WTC11 (cell line): ENCODE measurements around the gene GPLD1. TPM values are rescaled to one million over a fixed set of nuclear protein-coding genes. Genes with fewer than 3 reads are reported as not detected.

Experiments
- ATAC-seq: fragments of 200-7000 bp; cut with Tn5 transposase; 2 replicates; pipeline ENCODE4 v1.10.0; 2021; ENCODE audit warnings: mild to moderate bottlenecking, moderate library complexity
- CTCF ChIA-PET: fragments of 300-600 bp; sonication (Branson Sonifier 250); formaldehyde crosslinking; loops from one replicate; lab custom pipeline; 2021; ENCODE audit warnings: antibody characterized with exemption; lab: Charles Lee
- POLR2A ChIA-PET: fragments of 350-600 bp; sonication (Branson Sonifier 250); formaldehyde crosslinking; loops from one replicate; lab custom pipeline; 2021; ENCODE audit warnings: antibody characterized with exemption; lab: Charles Lee
- DNase-seq: peaks from one replicate; pipeline ENCODE4 v3.0.0; 2021; ENCODE audit warnings: low spot score
- H3K27ac Mint-ChIP-seq: 2 replicates; pipeline ENCODE4 v1.8.0; 2021; ENCODE audit warnings: mixed read lengths
- H3K27me3 Mint-ChIP-seq: 2 replicates; pipeline ENCODE4 v1.8.0; 2021; ENCODE audit warnings: low read depth, mild to moderate bottlenecking, moderate library complexity, mixed read lengths
- H3K36me3 Mint-ChIP-seq: 2 replicates; pipeline ENCODE4 v1.8.0; 2021; ENCODE audit warnings: mixed read lengths
- H3K4me1 Mint-ChIP-seq: 2 replicates; pipeline ENCODE4 v1.8.0; 2022; ENCODE audit warnings: mixed read lengths
- H3K4me3 Mint-ChIP-seq: 2 replicates; pipeline ENCODE4 v1.8.0; 2021; ENCODE audit warnings: mild to moderate bottlenecking, moderate library complexity, mixed read lengths
- H3K9me3 Mint-ChIP-seq: 2 replicates; pipeline ENCODE4 v1.8.0; 2021; ENCODE audit warnings: mixed read lengths
- GRHL2 ChIP-seq: fragments of 250-450 bp; sonication (Bioruptor Pico); IDR thresholded peaks from 2 replicates; pipeline ENCODE4 v1.8.0; 2022; ENCODE audit warnings: mild to moderate bottlenecking, moderate library complexity; ENCODE audit not compliant: insufficient replicate concordance, severe bottlenecking
- JAZF1 ChIP-seq: fragments of 250-450 bp; sonication (Bioruptor Pico); IDR thresholded peaks from 2 replicates; pipeline ENCODE4 v1.9.0; 2021; ENCODE audit warnings: moderate library complexity, mild to moderate bottlenecking, inconsistent platforms
- PREB ChIP-seq: sonication (generic); formaldehyde crosslinking; IDR thresholded peaks from 2 replicates; pipeline ENCODE4 v1.8.1; 2022; ENCODE audit warnings: mild to moderate bottlenecking, missing genetic modification reagents, moderate library complexity, borderline replicate concordance
- ZNF121 ChIP-seq: sonication (generic); formaldehyde crosslinking; IDR thresholded peaks from 2 replicates; pipeline ENCODE4 v1.8.0; 2023; ENCODE audit warnings: missing genetic modification reagents
- ZNF219 ChIP-seq: sonication (generic); formaldehyde crosslinking; IDR thresholded peaks from 2 replicates; pipeline ENCODE4 v1.8.0; 2023; ENCODE audit warnings: missing genetic modification reagents, mild to moderate bottlenecking, borderline replicate concordance
- ZNF263 ChIP-seq: sonication (generic); formaldehyde crosslinking; IDR thresholded peaks from 2 replicates; pipeline ENCODE4 v1.8.1; 2022; ENCODE audit warnings: low read depth, mild to moderate bottlenecking, moderate library complexity, missing genetic modification reagents
- ZNF281 ChIP-seq: sonication (generic); formaldehyde crosslinking; IDR thresholded peaks from 2 replicates; pipeline ENCODE4 v1.8.0; 2023; ENCODE audit warnings: mild to moderate bottlenecking, missing genetic modification reagents
- ZNF317 ChIP-seq: sonication (generic); formaldehyde crosslinking; IDR thresholded peaks from 2 replicates; pipeline ENCODE4 v1.8.1; 2023; ENCODE audit warnings: low read depth, mild to moderate bottlenecking, moderate library complexity, missing genetic modification reagents, borderline replicate concordance
- ZSCAN18 ChIP-seq: fragments of 250-450 bp; sonication (Bioruptor Pico); IDR thresholded peaks from 2 replicates; pipeline ENCODE4 v2.1.2; 2022; ENCODE audit warnings: mild to moderate bottlenecking, moderate library complexity
- total RNA-seq: library from RNA; stranded (reverse); gene quantifications from 3 replicates; pipeline ENCODE4 v1.2.3, GENCODE V29; 2021

The GPLD1 gene
- total RNA-seq, 1 experiment from 2014 or later: 8.4 TPM

GRCh38 chr6:24448828-24449525 is 40.4 kb downstream of the GPLD1 start (continued):
- TF ChIP-seq PREB (no peak), ZNF219 (CRISPR knock-in tag) (no peak), ZNF263 (CRISPR knock-in tag) (no peak), JAZF1 (CRISPR knock-in tag) (no peak), ZSCAN18 (no peak)

GRCh38 chr6:24448396-24448795 is 41.0 kb downstream of the GPLD1 start:
- Mint-ChIP-seq H3K4me3 (no peak overlapping the region), H3K27me3 (no peaks in the 10 kb centered on the region), H3K4me1 (peaks cover 8% of the 10 kb centered on the region), H3K9me3 (no peaks in the 10 kb centered on the region), H3K27ac (no peak overlapping the region), H3K36me3 (peaks cover 2% of the 10 kb centered on the region; the same call in 1 of the 2 replicates)
- no peak for ATAC-seq
- DNase-seq: no peak
- TF ChIP-seq ZNF121 (CRISPR knock-in tag): no peak
- ChIA-PET POLR2A (no interaction called here), CTCF (no interaction called here)

- ATAC-seq (no peak), DNase-seq (no peak)
- POLR2A ChIA-PET: no interaction called here
- CTCF ChIA-PET: no interaction called here
- Mint-ChIP-seq H3K9me3 (no peaks in the 10 kb centered on the region), H3K27ac (no peak overlapping the region), H3K4me3 (no peak overlapping the region)
- no peak for TF ChIP-seq GRHL2 (CRISPR knock-in tag)
- TF ChIP-seq, all 79 proteins: peak for 0
- H3K4me1 Mint-ChIP-seq: peaks cover 8% of the 10 kb centered on the region
- H3K27me3 Mint-ChIP-seq: no peaks in the 10 kb centered on the region
- H3K36me3 Mint-ChIP-seq: peaks cover 2% of the 10 kb centered on the region; the same call in 1 of the 2 replicates
Observed at GRCh38 chr6:24446670-24447069, 42.7 kb downstream of the GPLD1 start.

- Mint-ChIP-seq H3K36me3 (peaks cover 2% of the 10 kb centered on the region; the same call in 1 of the 2 replicates), H3K27ac (no peak overlapping the region)
- peak; percentile 21 for DNase-seq
Observed at GRCh38 chr6:24445704-24446103, 43.7 kb downstream of the GPLD1 start.

More at GRCh38 chr6:24445704-24446103, 43.7 kb downstream of the GPLD1 start:
- Mint-ChIP-seq H3K9me3 (no peaks in the 10 kb centered on the region), H3K27me3 (no peaks in the 10 kb centered on the region), H3K4me3 (no peak overlapping the region), H3K4me1 (peaks cover 8% of the 10 kb centered on the region)
- TF ChIP-seq ZNF281 (CRISPR knock-in tag): peak; percentile 50; the same call in 1 of the 2 replicates
- TF ChIP-seq ZNF317 (CRISPR knock-in tag): no peak
- peak; percentile 76 for ATAC-seq
- ChIA-PET POLR2A (no interaction called here), CTCF (no interaction called here)
